ENCODE data around the gene KCNE5. TPM values are rescaled to one million over a fixed set of nuclear protein-coding genes. Genes with fewer than 3 reads are reported as not detected.
"Not testable (repeated sequence)": the region's sequence is repeated elsewhere in the genome, so short reads cannot be mapped to it uniquely, and the experiment has no call there.

Gene KCNE5, protein sequence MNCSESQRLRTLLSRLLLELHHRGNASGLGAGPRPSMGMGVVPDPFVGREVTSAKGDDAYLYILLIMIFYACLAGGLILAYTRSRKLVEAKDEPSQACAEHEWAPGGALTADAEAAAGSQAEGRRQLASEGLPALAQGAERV
- total RNA-seq (2021) (0.20 and 0.26 TPM in 2 replicates), Bru-seq, nascent RNA (percentile 16 among the genes with signal in this experiment), BruChase-seq, experiment 1, labeled RNA remaining after a 2-hour chase (percentile 26 among the genes with signal in this experiment), BruChase-seq, experiment 2, labeled RNA remaining after a 6-hour chase (percentile 40 among the genes with signal in this experiment)
- long read RNA-seq, result 0 reads

DNA sequence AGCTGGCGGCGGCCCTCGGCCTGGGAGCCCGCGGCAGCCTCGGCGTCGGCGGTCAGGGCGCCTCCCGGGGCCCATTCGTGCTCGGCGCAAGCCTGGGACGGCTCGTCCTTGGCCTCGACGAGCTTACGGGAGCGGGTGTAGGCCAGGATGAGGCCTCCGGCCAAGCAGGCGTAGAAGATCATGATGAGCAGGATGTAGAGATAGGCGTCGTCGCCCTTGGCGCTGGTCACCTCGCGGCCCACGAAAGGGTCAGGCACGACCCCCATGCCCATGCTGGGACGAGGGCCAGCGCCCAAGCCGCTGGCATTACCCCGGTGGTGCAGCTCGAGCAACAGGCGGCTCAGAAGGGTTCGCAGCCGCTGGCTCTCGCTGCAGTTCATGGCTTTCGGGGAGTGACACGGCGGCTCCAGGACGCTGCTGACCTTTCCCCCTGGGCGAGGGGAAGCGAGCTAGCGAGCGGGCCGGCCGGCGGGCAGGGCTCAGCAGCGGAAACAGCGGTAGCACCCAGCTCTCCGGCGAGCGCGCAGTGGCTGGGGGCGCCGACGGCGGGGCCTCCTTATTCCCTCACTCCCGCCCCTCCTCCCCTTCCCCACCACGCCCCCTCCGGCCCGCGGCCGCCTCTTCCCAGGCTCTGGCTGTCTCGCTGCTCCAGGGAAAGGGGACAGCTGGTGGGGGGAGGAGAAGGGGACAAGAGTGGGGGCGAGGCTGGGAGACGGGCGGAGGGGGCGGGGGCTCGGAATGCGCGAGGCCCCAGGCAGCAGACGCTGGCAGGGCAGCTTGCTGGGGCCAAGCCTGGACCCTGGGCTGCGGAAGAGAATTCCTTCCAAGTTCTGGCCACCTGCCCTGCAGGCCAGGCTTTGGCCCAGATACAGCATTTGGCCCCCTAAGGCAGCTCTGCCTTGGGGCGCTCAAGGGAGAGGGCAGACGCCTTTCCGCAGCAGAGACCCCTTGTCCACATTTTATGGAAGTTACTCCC is at the start of gene KCNE5:
KCNE5 (minus strand) TSS at position 532 of the 976 bp plus-strand sequence; CDS start at position 380, 152 bp downstream.
- no peaks in the 10 kb centered on the region for H3K9me3 ChIP-seq (ENCODE audit: low read depth, low read length, poor library complexity, severe bottlenecking)
- H3K27ac ChIP-seq (ENCODE audit: low read depth, low read length, poor library complexity, severe bottlenecking), result no peak within 1 kb of the TSS
- ChIA-PET POLR2A (ENCODE audit: low non-redundant PET) (no interaction called here), CTCF (no interaction called here)
- H3K27me3 ChIP-seq (replicated peaks; ENCODE audit: insufficient read depth, low read depth, low read length, poor library complexity), result no peaks in the 10 kb centered on the region
- no TSS peak for BruUV-seq (replicated peaks)
- no peaks in the 10 kb centered on the region for H3K36me3 ChIP-seq (ENCODE audit: insufficient read depth, low read length, poor library complexity, severe bottlenecking)
- DNase-seq (ENCODE audit: low spot score), result no peak
- H3K4me1 ChIP-seq (ENCODE audit: insufficient read depth, low read length, poor library complexity, severe bottlenecking), result no peaks in the 10 kb centered on the region
- H3K4me3 ChIP-seq (ENCODE audit: low read depth, low read length, poor library complexity, severe bottlenecking), result no peak within 1 kb of the TSS
- TF ChIP-seq EZH2 (IDR thresholded peaks at IDR 0.05; ENCODE audit: borderline replicate concordance, low read depth, low read length, poor library complexity, severe bottlenecking), result no peak
- TF ChIP-seq, protein P1, sequence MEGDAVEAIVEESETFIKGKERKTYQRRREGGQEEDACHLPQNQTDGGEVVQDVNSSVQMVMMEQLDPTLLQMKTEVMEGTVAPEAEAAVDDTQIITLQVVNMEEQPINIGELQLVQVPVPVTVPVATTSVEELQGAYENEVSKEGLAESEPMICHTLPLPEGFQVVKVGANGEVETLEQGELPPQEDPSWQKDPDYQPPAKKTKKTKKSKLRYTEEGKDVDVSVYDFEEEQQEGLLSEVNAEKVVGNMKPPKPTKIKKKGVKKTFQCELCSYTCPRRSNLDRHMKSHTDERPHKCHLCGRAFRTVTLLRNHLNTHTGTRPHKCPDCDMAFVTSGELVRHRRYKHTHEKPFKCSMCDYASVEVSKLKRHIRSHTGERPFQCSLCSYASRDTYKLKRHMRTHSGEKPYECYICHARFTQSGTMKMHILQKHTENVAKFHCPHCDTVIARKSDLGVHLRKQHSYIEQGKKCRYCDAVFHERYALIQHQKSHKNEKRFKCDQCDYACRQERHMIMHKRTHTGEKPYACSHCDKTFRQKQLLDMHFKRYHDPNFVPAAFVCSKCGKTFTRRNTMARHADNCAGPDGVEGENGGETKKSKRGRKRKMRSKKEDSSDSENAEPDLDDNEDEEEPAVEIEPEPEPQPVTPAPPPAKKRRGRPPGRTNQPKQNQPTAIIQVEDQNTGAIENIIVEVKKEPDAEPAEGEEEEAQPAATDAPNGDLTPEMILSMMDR (conservative IDR thresholded peaks at IDR 0.05; ENCODE audit: low read depth, low read length), result no peak
- intact Hi-C loops (cut with micrococcal nuclease; ENCODE audit: unreplicated experiment), result no loop called here

DNA sequence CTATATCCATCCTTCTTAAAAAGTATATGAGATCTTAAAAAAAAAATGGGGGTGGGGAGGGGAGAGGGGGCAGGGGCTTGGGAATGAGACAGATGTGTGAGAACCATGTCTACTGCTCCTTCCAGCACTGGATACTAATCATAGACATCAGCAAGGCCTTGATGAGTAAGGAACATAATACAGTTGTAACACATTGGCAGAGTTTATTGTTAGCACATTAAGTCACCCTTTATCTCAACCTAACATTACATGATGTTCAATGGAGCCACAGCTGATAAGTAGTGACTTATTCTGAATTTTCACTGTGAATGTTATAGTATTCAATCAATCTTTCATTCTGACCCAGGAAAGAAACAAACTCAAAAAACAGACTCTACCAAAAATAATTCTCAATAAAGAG is 47.3 kb upstream of the KCNE5 start:
- Histone ChIP-seq H3K36me3 (ENCODE audit: insufficient read depth, low read length, poor library complexity, severe bottlenecking) (no peaks in the 10 kb centered on the region), H3K27me3 (replicated peaks; ENCODE audit: insufficient read depth, low read depth, low read length, poor library complexity) (no peaks in the 10 kb centered on the region), H3K27ac (ENCODE audit: low read depth, low read length, poor library complexity, severe bottlenecking) (no peak overlapping the region), H3K9me3 (ENCODE audit: low read depth, low read length, poor library complexity, severe bottlenecking) (no peaks in the 10 kb centered on the region), H3K4me1 (ENCODE audit: insufficient read depth, low read length, poor library complexity, severe bottlenecking) (no peaks in the 10 kb centered on the region), H3K4me3 (ENCODE audit: low read depth, low read length, poor library complexity, severe bottlenecking) (no peak overlapping the region)
- BruUV-seq (replicated peaks), result no TSS peak
- intact Hi-C loops (cut with micrococcal nuclease; ENCODE audit: unreplicated experiment), result no loop called here
- no peak for DNase-seq (ENCODE audit: low spot score)
- TF ChIP-seq, protein P1 (conservative IDR thresholded peaks at IDR 0.05; ENCODE audit: low read depth, low read length), result no peak
- no peak for TF ChIP-seq EZH2 (IDR thresholded peaks at IDR 0.05; ENCODE audit: borderline replicate concordance, low read depth, low read length, poor library complexity, severe bottlenecking)
- ChIA-PET CTCF (no interaction called here), POLR2A (ENCODE audit: low non-redundant PET) (no interaction called here)

DNA sequence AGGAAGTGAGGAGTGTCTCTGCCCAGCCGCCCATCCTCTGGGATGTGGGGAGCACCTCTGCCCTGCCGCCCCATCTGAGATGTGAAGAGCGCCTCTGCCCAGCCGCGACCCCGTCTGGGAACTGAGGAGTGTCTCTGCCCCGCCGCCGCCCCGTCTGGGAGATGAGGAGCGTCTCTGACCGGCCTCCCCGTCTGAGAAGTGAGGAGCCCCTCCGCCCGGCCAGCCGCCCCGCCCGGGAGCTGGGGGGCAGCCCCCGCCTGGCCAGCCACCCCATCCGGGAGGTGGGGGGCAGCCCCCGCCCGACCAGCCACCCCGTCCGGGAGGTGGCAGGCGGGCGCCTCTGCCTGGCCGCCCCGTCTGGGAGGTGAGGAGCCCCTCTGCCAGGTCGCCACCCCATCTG is 46.2 kb upstream of the KCNE5 start:
- DNase-seq (ENCODE audit: low spot score); H3K9me3 ChIP-seq (ENCODE audit: low read depth, low read length, poor library complexity, severe bottlenecking); H3K36me3 ChIP-seq (ENCODE audit: insufficient read depth, low read length, poor library complexity, severe bottlenecking); intact Hi-C loops (cut with micrococcal nuclease; ENCODE audit: unreplicated experiment); H3K27me3 ChIP-seq (replicated peaks; ENCODE audit: insufficient read depth, low read depth, low read length, poor library complexity); CTCF ChIA-PET; H3K27ac ChIP-seq (ENCODE audit: low read depth, low read length, poor library complexity, severe bottlenecking); H3K4me3 ChIP-seq (ENCODE audit: low read depth, low read length, poor library complexity, severe bottlenecking); POLR2A ChIA-PET (ENCODE audit: low non-redundant PET); H3K4me1 ChIP-seq (ENCODE audit: insufficient read depth, low read length, poor library complexity, severe bottlenecking); BruUV-seq (replicated peaks): not testable (repeated sequence)

Data from A673 (cell line).